GM10847 (cell line): ENCODE results near the gene FOXK2.
A peak's percentile ranks its signal among the peaks of the same experiment; 100 is the strongest.

Experiments used
- POLR2A ChIP-seq: IDR thresholded peaks from 2 replicates; pipeline ENCODE4 v1.6.1; 2011; ENCODE audit not compliant: insufficient read length; ENCODE audit errors: extremely low read depth

Gene FOXK2

GRCh38 chr17:82631544-82631943, 112.0 kb downstream of the FOXK2 start:
- TF ChIP-seq POLR2A, result no peak

- TF ChIP-seq POLR2A, result no peak
Measured at GRCh38 chr17:82632451-82632850, 112.9 kb downstream of the FOXK2 start.

DNA sequence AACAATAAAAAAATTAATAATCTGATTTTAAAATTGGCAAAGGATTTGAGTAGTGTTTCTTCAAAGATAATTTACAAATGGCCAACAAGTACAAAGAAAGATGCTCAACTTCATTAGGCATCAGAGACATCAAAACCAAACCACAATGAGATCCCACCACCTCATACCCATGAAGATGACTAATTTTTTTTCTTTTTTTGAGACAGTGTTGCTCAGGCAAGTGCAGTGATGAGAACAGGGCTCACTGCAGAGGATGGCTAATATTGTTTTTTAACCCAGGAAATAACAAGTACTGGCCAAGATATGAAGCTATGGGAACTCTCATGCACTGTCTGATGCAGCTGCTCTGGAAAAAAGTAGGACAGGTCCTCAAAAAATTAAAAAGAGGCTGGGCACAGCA, 113.8 kb downstream of the FOXK2 start:
- no peak for TF ChIP-seq POLR2A

DNA sequence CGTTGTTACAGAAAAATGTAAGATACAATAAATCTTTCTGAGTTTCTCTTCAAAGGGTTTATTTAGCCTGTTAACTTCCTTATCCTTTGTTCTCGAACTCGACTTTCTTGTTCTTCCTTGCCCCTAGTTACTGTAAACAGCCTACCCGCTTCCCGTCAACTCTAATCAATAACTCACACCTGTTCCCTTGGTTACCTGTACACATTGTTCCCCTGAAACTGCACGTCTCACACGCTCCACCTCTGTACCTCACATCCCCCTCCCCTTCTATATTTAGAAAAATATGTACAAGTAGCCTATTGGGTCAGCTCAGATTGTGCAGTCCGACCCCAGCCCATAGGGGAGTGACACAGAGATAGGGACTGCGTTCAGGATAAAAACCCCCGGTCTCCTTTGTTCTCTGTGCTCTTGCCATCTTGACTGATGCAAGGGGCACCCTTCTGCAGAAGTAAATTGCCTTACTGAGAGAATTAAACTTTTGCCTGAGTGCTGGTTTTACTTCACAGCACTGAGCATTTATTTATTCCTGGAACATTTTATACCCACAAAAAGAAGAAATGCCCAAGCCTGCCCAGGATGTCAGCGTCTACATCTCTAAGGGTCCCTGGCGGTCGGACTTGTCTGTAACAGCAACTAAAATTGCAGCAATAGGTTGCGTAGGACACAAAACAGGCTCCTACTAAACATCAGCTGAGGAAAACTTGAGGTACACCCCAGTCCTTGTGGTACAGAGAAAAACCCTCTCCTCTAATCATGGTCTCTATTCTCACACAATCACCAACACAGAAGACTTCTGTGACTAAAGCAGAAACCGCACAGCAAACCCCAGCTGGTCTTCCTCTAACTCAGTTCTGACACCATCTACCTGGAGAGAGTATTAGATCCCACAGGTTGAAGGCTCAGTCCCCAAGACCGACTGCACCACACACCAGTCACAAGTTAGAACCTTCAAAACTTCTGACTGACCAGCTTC, 117.4 kb downstream of the FOXK2 start:
- no peak for TF ChIP-seq POLR2A

GRCh38 chr17:82638183-82638773, 118.7 kb downstream of the FOXK2 start:
- no peak for TF ChIP-seq POLR2A

GRCh38 chr17:82639628-82640027, 120.1 kb downstream of the FOXK2 start:
- no peak for TF ChIP-seq POLR2A

DNA sequence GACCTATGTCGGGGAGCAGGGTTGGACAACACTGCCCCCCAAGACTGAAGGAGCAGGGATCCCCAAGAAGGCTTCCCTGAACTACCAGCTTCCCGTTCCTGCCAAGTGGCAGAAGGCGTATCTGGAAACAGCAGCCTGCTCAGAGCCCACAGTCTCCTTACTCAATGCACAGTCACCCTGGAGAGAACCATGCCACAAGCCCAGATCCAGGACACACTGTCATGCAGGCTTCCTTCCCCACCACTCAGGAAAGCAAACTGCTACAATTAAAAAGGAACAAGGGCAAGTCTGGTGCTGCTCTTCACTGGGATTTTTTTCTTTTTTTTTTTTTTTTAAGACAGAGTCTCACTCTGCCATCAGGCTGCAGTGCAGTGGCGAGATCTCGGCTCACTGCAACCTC, 120.5 kb downstream of the FOXK2 start:
- no peak for TF ChIP-seq POLR2A

- no peak for TF ChIP-seq POLR2A
Measured at GRCh38 chr17:82642022-82642421, 122.5 kb downstream of the FOXK2 start.

GRCh38 chr17:82644148-82644547, 124.6 kb downstream of the FOXK2 start:
- no peak for TF ChIP-seq POLR2A

DNA sequence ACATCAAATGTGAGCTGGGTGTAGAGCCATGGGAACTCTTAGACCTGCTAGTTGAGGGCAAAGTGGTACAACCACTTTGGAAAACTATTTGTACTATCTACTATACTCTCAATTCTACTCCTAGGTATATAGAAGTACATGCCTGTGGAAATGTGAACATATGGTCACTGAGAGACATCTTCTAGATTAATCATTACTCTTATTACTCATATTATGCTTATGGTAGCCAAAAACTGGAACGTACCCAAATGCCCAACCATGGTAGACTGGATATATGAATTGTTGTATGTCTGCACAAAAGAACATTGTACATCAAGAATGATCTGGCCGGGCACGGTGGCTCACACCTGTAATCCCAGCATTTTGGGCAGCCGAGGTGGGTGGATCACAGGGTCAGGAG, 126.0 kb downstream of the FOXK2 start:
- TF ChIP-seq POLR2A, result no peak

GRCh38 chr17:82647593-82648164, 128.1 kb downstream of the FOXK2 start:
- no peak for TF ChIP-seq POLR2A

DNA sequence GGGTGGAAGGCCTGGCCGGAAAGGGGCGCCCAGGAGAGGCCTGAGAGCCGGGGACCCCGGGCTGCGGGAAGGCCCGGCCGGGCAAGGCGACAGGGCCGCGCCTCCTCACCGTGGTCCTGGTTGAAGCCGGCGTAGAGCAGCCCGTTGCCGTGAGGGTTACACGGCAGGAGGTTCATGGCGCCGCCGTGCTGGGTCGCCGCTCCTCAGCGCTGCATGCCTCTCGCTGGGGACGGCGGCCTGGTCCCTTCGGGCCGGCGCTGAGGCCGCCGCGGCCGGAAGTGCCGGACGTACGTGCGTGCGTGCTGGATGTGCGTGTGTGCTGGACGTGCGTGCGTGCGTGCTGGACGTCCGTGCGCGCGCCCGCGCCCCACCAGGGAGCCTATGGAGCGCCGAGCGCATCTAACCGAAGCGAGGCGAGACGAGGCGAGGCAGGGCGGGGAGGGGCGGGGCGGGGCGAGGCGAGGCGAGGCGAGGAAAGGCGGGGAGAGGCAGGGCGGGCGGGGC, 128.7 kb downstream of the FOXK2 start, which contains the start of gene WDR45B:
Gene WDR45B, minus strand, starts transcription at position 280 of the 504 bp plus-strand sequence. Its CDS starts 104 bp downstream, at position 176.
- peak; percentile 95 for TF ChIP-seq POLR2A

- TF ChIP-seq POLR2A, result no peak
Measured at GRCh38 chr17:82648742-82649331, 129.3 kb downstream of the FOXK2 start.

- no peak for TF ChIP-seq POLR2A
Measured at GRCh38 chr17:82649501-82650261, 130.1 kb downstream of the FOXK2 start.

DNA sequence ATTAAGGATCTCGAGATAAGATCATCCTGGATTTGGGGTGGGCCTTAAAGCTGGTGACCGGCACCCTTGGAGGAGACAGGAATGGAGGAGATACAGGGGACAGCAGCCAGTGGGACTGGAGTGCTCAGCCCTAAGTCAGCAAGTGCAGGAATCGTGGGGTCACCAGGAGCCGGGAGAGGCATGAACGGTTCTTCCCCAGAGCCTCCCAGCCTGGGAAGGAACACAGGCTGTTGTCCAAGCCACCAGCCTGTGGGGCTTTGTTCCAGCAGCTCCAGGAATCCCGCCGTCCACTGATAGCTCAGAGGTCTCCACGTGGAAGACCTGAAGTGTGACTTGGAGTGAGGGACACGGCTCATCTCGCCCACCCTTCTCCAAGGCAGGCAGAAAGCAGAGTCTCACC, 131.2 kb downstream of the FOXK2 start:
- TF ChIP-seq POLR2A, result no peak
